H9 (cell line): ENCODE measurements around the gene MAGEA1. TPM values are rescaled to one million over a fixed set of nuclear protein-coding genes. Genes with fewer than 3 reads are reported as not detected.

Source experiments
- DNase-seq: peaks from one replicate; pipeline ENCODE4 v3.0.0-alpha.2; 2017
- H2AFZ ChIP-seq: one replicate; pipeline ENCODE4 v1.6.1; 2013; ENCODE audit warnings: mild to moderate bottlenecking, low read length, control low read depth, moderate library complexity
- H2AK5ac ChIP-seq: 2 replicates; pipeline ENCODE4 v1.6.1; 2013; ENCODE audit warnings: low read length, control low read depth, mixed read lengths; ENCODE audit not compliant: insufficient read length
- H2BK120ac ChIP-seq: one replicate; pipeline ENCODE4 v1.6.1; 2013; ENCODE audit warnings: low read depth, mild to moderate bottlenecking, low read length, control low read depth, inconsistent platforms; ENCODE audit not compliant: poor library complexity, severe bottlenecking
- H2BK12ac ChIP-seq: 2 replicates; pipeline ENCODE4 v1.6.1; 2013; ENCODE audit warnings: low read length, control low read depth, mixed read lengths, low read depth; ENCODE audit not compliant: insufficient read length
- H2BK15ac ChIP-seq: 2 replicates; pipeline ENCODE4 v1.6.1; 2013; ENCODE audit warnings: low read depth, low read length, control low read depth
- H2BK20ac ChIP-seq: one replicate; pipeline ENCODE4 v1.6.1; 2013; ENCODE audit warnings: low read depth, mild to moderate bottlenecking, low read length, control low read depth, inconsistent platforms; ENCODE audit not compliant: poor library complexity, severe bottlenecking
- H2BK5ac ChIP-seq: 2 replicates; pipeline ENCODE4 v1.6.1; 2013; ENCODE audit warnings: low read length, control low read depth, mixed read lengths; ENCODE audit not compliant: insufficient read length
- H3K14ac ChIP-seq: 2 replicates; pipeline ENCODE4 v1.6.1; 2013; ENCODE audit warnings: low read length, control low read depth; ENCODE audit not compliant: insufficient read depth
- H3K18ac ChIP-seq: 2 replicates; pipeline ENCODE4 v1.6.1; 2013; ENCODE audit warnings: low read depth, mild to moderate bottlenecking, mixed read lengths, low read length, control low read depth; ENCODE audit not compliant: insufficient read length
- H3K23ac ChIP-seq: 2 replicates; pipeline ENCODE4 v1.6.1; 2013; ENCODE audit warnings: low read length, control low read depth, mixed read lengths, low read depth; ENCODE audit not compliant: insufficient read length
- H3K23me2 ChIP-seq: 2 replicates; pipeline ENCODE4 v1.6.1; 2013; ENCODE audit warnings: low read depth, mild to moderate bottlenecking, mixed read lengths, low read length, control low read depth; ENCODE audit not compliant: insufficient read length, poor library complexity, severe bottlenecking
- H3K27ac ChIP-seq: 2 replicates; pipeline ENCODE4 v1.5.1; 2013; ENCODE audit warnings: low read length, control low read depth, mixed read lengths, low read depth; ENCODE audit not compliant: insufficient read length
- H3K27me3 ChIP-seq: 2 replicates; pipeline ENCODE4 v1.6.1; 2013; ENCODE audit warnings: low read length, control low read depth, inconsistent platforms; ENCODE audit not compliant: insufficient read depth
- H3K4ac ChIP-seq: 2 replicates; pipeline ENCODE4 v1.6.1; 2013; ENCODE audit warnings: low read depth, mild to moderate bottlenecking, control low read depth, inconsistent platforms, low read length, moderate library complexity
- H3K4me1 ChIP-seq: 2 replicates; pipeline ENCODE4 v1.6.1; 2013; ENCODE audit warnings: low read length, control low read depth, inconsistent platforms; ENCODE audit not compliant: insufficient read depth
- H3K4me2 ChIP-seq: 2 replicates; pipeline ENCODE4 v1.6.1; 2013; ENCODE audit warnings: low read length, control low read depth, mixed read lengths; ENCODE audit not compliant: insufficient read length, insufficient read depth
- H3K56ac ChIP-seq: 2 replicates; pipeline ENCODE4 v1.6.1; 2013; ENCODE audit warnings: low read depth, mild to moderate bottlenecking, mixed read lengths, low read length, control low read depth; ENCODE audit not compliant: insufficient read length
- H3K79me1 ChIP-seq: 2 replicates; pipeline ENCODE4 v1.6.1; 2013; ENCODE audit warnings: low read depth, mild to moderate bottlenecking, moderate library complexity, low read length, control low read depth, inconsistent platforms; ENCODE audit not compliant: insufficient read depth, poor library complexity, severe bottlenecking
- H3K79me2 ChIP-seq: 2 replicates; pipeline ENCODE4 v1.6.1; 2013; ENCODE audit warnings: low read length, control low read depth, inconsistent platforms; ENCODE audit not compliant: insufficient read depth
- H3K9ac ChIP-seq: 2 replicates; pipeline ENCODE4 v1.6.1; 2013; ENCODE audit warnings: low read length, control low read depth, mixed read lengths; ENCODE audit not compliant: insufficient read length; ENCODE audit errors: extremely low read depth
- H3K9me3 ChIP-seq: one replicate; pipeline ENCODE4 v1.6.1; 2013; ENCODE audit warnings: low read depth, low read length, inconsistent platforms; ENCODE audit not compliant: control insufficient read depth
- H3T11ph ChIP-seq: one replicate; pipeline ENCODE4 v1.6.1; 2013; ENCODE audit warnings: mild to moderate bottlenecking, low read length, control low read depth, inconsistent platforms
- H4K20me1 ChIP-seq: one replicate; pipeline ENCODE4 v1.6.1; 2013; ENCODE audit not compliant: control insufficient read depth, insufficient read length, insufficient read depth
- H4K5ac ChIP-seq: 2 replicates; pipeline ENCODE4 v1.6.1; 2013; ENCODE audit warnings: low read depth, mild to moderate bottlenecking, mixed read lengths, low read length, control low read depth; ENCODE audit not compliant: insufficient read length
- H4K8ac ChIP-seq: replicated peaks from 2 replicates; pipeline ENCODE4 v1.6.1; 2013; ENCODE audit warnings: low read length, control low read depth, mixed read lengths, low read depth; ENCODE audit not compliant: insufficient read length
- H4K91ac ChIP-seq: 2 replicates; pipeline ENCODE4 v1.6.1; 2013; ENCODE audit warnings: low read depth, mild to moderate bottlenecking, moderate library complexity, mixed read lengths, low read length, control low read depth; ENCODE audit not compliant: insufficient read length
- H3K27ac Mint-ChIP-seq, 3 experiments: 2 replicates in 2 of 3; 3 replicates in 1 of 3; pipeline ENCODE4 v1.8.0; 2020 to 2021; ENCODE audit warnings: mixed read lengths in 3 of 3, mild to moderate bottlenecking in 1 of 3, moderate library complexity in 1 of 3
- H3K27me3 Mint-ChIP-seq: 2 replicates; pipeline ENCODE4 v1.8.0; 2021; ENCODE audit warnings: low read depth, mild to moderate bottlenecking, moderate library complexity, mixed read lengths
- H3K36me3 Mint-ChIP-seq, 3 experiments: 2 replicates in 2 of 3; 3 replicates in 1 of 3; pipeline ENCODE4 v1.8.0; 2020 to 2021; ENCODE audit warnings: low read depth in 3 of 3, mixed read lengths in 3 of 3; ENCODE audit not compliant: insufficient read depth in 1 of 3
- H3K4me1 Mint-ChIP-seq, 2 experiments: 2 replicates each; pipeline ENCODE4 v1.8.0; 2020; ENCODE audit warnings: mixed read lengths in 2 of 2
- H3K4me3 Mint-ChIP-seq, 2 experiments: 2 replicates in 1 of 2; 3 replicates in 1 of 2; pipeline ENCODE4 v1.8.0; 2020 to 2021; ENCODE audit warnings: mild to moderate bottlenecking in 2 of 2, mixed read lengths in 2 of 2, moderate library complexity in 1 of 2
- H3K9me3 Mint-ChIP-seq, 2 experiments: 2 replicates in 1 of 2; 3 replicates in 1 of 2; pipeline ENCODE4 v1.8.0; 2020; ENCODE audit warnings: mild to moderate bottlenecking in 2 of 2, mixed read lengths in 2 of 2, moderate library complexity in 1 of 2
- CTCF ChIP-seq: fragments of 200-600 bp; sonication (generic); conservative IDR thresholded peaks from 3 replicates; pipeline ENCODE4 v1.8.0; 2021; ENCODE audit warnings: antibody characterized with exemption, mild to moderate bottlenecking
- WGBS: extraction: QIAGEN DNeasy Blood & Tissue Kit; methylation state at CpG from one replicate; pipeline ENCODE4 v1.1.7; 2013; ENCODE audit warnings: missing lambda C conversion rate, low lambda C conversion rate, mixed read lengths; ENCODE audit not compliant: insufficient read length; ENCODE audit errors: extremely low coverage; 5-methylcytosine and 5-hydroxymethylcytosine counted together
- total RNA-seq: library from RNA; stranded (reverse); gene quantifications from 2 replicates; pipeline ENCODE4 v1.2.1, GENCODE V29; 2021

Gene MAGEA1
- total RNA-seq, 1 experiment from 2014 or later: not detected

DNA sequence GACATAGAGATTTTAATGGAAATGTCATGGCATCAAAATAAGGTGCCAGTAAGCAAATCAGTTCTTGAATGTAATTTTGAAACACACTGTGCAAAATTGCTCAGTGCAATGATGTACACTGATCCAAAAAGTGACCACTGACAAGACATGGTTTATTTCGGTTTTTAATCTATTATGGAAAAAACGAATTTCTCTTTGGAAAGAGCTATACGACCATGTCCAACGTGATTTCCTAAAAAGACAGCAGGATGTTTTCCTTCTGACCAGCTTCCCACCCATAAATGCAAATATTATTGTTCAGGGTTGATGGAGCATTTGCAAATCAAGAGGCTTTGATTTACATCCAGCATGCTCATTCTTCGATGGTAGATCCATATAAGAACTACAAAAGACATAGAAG is 17.1 kb upstream of the MAGEA1 start:
- no peak overlapping the region for H3K27ac Mint-ChIP-seq
- H2AK5ac ChIP-seq: no peak overlapping the region

More for the DNA sequence above, 17.1 kb upstream of the MAGEA1 start:
- H3K56ac ChIP-seq: no peak overlapping the region
- H3K79me2 ChIP-seq: no peaks in the 10 kb centered on the region
- no peak overlapping the region for H2AFZ ChIP-seq
- H3K36me3 Mint-ChIP-seq: peaks cover 0 to 10% (median 0%) of the 10 kb centered on the region in 3 experiments; a peak in 3 of 7 replicates
- H3K27ac ChIP-seq: no peak overlapping the region
- peaks cover 62 to 74% of the 10 kb centered on the region in 2 experiments for H3K9me3 Mint-ChIP-seq
- no peak overlapping the region for H3K23ac ChIP-seq
- H3K4ac ChIP-seq: no peak overlapping the region
- H2BK5ac ChIP-seq: no peak overlapping the region
- no peak overlapping the region for H3K4me2 ChIP-seq
- no peak overlapping the region for H4K5ac ChIP-seq
- no peaks in the 10 kb centered on the region for H3K4me1 ChIP-seq
- no peak overlapping the region for H2BK120ac ChIP-seq
- no peaks in the 10 kb centered on the region for H3K4me1 Mint-ChIP-seq
- no peak for TF ChIP-seq CTCF
- no peak overlapping the region for H2BK12ac ChIP-seq
- no CpG with 5 or more reads among the region's 5 CpGs for WGBS
- no peaks in the 10 kb centered on the region for H4K20me1 ChIP-seq
- H4K8ac ChIP-seq: no peak overlapping the region
- no peak for DNase-seq
- no peak overlapping the region for H3T11ph ChIP-seq
- H2BK20ac ChIP-seq: no peak overlapping the region
- no peaks in the 10 kb centered on the region for H3K79me1 ChIP-seq
- H3K14ac ChIP-seq: no peak overlapping the region
- peaks cover 34% of the 10 kb centered on the region for H3K9me3 ChIP-seq
- no peak overlapping the region for H3K4me3 Mint-ChIP-seq
- H3K9ac ChIP-seq: no peak overlapping the region
- H3K23me2 ChIP-seq: no peaks in the 10 kb centered on the region
- peaks cover 8% of the 10 kb centered on the region for H3K27me3 Mint-ChIP-seq
- H3K27me3 ChIP-seq: no peaks in the 10 kb centered on the region
- no peak overlapping the region for H4K91ac ChIP-seq
- no peak overlapping the region for H3K18ac ChIP-seq
- no peak overlapping the region for H2BK15ac ChIP-seq
